Trophoblast cell (in vitro differentiated cells and primary cell): ENCODE measurements around the gene MINPP1.

Source experiments
- DNase-seq, 2 donors: peaks; one replicate each; pipeline ENCODE4 v3.0.0-alpha.2; 2016
- H2AFZ ChIP-seq: 2 replicates; pipeline ENCODE4 v1.6.1; 2013; ENCODE audit warnings: low read length, moderate library complexity, mild to moderate bottlenecking; ENCODE audit not compliant: insufficient read depth, poor library complexity
- H2AK5ac ChIP-seq: 2 replicates; pipeline ENCODE4 v1.6.1; 2013; ENCODE audit warnings: mild to moderate bottlenecking, low read length
- H2BK120ac ChIP-seq: 2 replicates; pipeline ENCODE4 v1.6.1; 2013; ENCODE audit warnings: low read length, mild to moderate bottlenecking, moderate library complexity; ENCODE audit not compliant: insufficient read depth, poor library complexity
- H2BK12ac ChIP-seq: 2 replicates; pipeline ENCODE4 v1.6.1; 2013; ENCODE audit warnings: mild to moderate bottlenecking, low read length, moderate library complexity
- H2BK5ac ChIP-seq: 2 replicates; pipeline ENCODE4 v1.6.1; 2013; ENCODE audit warnings: low read length, low read depth, moderate library complexity, mild to moderate bottlenecking; ENCODE audit not compliant: poor library complexity
- H3K14ac ChIP-seq: 2 replicates; pipeline ENCODE4 v1.6.1; 2013; ENCODE audit warnings: mild to moderate bottlenecking, low read length
- H3K18ac ChIP-seq: 2 replicates; pipeline ENCODE4 v1.6.1; 2013; ENCODE audit warnings: mild to moderate bottlenecking, low read length
- H3K23ac ChIP-seq: 2 replicates; pipeline ENCODE4 v1.6.1; 2013; ENCODE audit warnings: low read length
- H3K27ac ChIP-seq: 2 replicates; pipeline ENCODE4 v1.5.1; 2013; ENCODE audit warnings: low read depth, mild to moderate bottlenecking, inconsistent platforms, low read length, moderate library complexity
- H3K27me3 ChIP-seq: 2 replicates; pipeline ENCODE4 v1.6.1; 2013; ENCODE audit warnings: inconsistent platforms, mild to moderate bottlenecking, low read length, moderate library complexity; ENCODE audit not compliant: insufficient read depth
- H3K36me3 ChIP-seq, 2 experiments: 1 replicate in 1 of 2; 2 replicates in 1 of 2; pipeline ENCODE4 v1.6.1; 2013; ENCODE audit warnings: low read length in 2 of 2, mild to moderate bottlenecking in 2 of 2, moderate library complexity in 1 of 2; ENCODE audit not compliant: insufficient read depth in 2 of 2, control insufficient read depth in 1 of 2
- H3K4ac ChIP-seq: 2 replicates; pipeline ENCODE4 v1.6.1; 2013; ENCODE audit warnings: low read depth, mild to moderate bottlenecking, low read length, moderate library complexity
- H3K4me1 ChIP-seq, 2 experiments: 1 replicate in 1 of 2; 2 replicates in 1 of 2; pipeline ENCODE4 v1.6.1; 2013; ENCODE audit warnings: low read length in 2 of 2, mild to moderate bottlenecking in 2 of 2, moderate library complexity in 1 of 2; ENCODE audit not compliant: insufficient read depth in 2 of 2, control insufficient read depth in 1 of 2
- H3K4me2 ChIP-seq: 2 replicates; pipeline ENCODE4 v1.6.1; 2013; ENCODE audit warnings: inconsistent platforms, mild to moderate bottlenecking, low read length, moderate library complexity
- H3K4me3 ChIP-seq: 2 replicates; pipeline ENCODE4 v1.5.1; 2013; ENCODE audit warnings: mild to moderate bottlenecking, low read depth, low read length, inconsistent platforms
- H3K79me1 ChIP-seq: one replicate; pipeline ENCODE4 v1.6.1; 2013; ENCODE audit warnings: low read length
- H3K79me2 ChIP-seq: 2 replicates; pipeline ENCODE4 v1.6.1; 2013; ENCODE audit warnings: low read length, mild to moderate bottlenecking; ENCODE audit not compliant: control insufficient read depth, insufficient read depth, poor library complexity
- H3K9ac ChIP-seq: 2 replicates; pipeline ENCODE4 v1.6.1; 2013; ENCODE audit warnings: mild to moderate bottlenecking, low read length
- H3K9me3 ChIP-seq: 2 replicates; pipeline ENCODE4 v1.6.1; 2013; ENCODE audit warnings: low read depth, mild to moderate bottlenecking, control low read depth, inconsistent platforms, low read length; ENCODE audit not compliant: insufficient read depth
- H4K12ac ChIP-seq: 2 replicates; pipeline ENCODE4 v1.6.1; 2013; ENCODE audit warnings: low read depth, mild to moderate bottlenecking, low read length, moderate library complexity
- H4K8ac ChIP-seq: 2 replicates; pipeline ENCODE4 v1.6.1; 2013; ENCODE audit warnings: low read depth, mild to moderate bottlenecking, low read length, moderate library complexity
- H4K91ac ChIP-seq: one replicate; pipeline ENCODE4 v1.6.1; 2013; ENCODE audit warnings: low read depth, mild to moderate bottlenecking, low read length, moderate library complexity
- WGBS: extraction: QIAGEN DNeasy Blood & Tissue Kit; methylation state at CpG from one replicate; pipeline ENCODE4 v1.1.7; 2013; ENCODE audit warnings: missing lambda C conversion rate; ENCODE audit not compliant: insufficient read length, insufficient coverage; ENCODE audit errors: extremely low coverage; 5-methylcytosine and 5-hydroxymethylcytosine counted together

The MINPP1 gene

GRCh38 chr10:87598700-87599099, 94.0 kb downstream of the MINPP1 start:
- Histone ChIP-seq H3K4ac (no peak overlapping the region), H2AFZ (no peak overlapping the region), H2AK5ac (no peak overlapping the region), H3K79me2 (no peaks in the 10 kb centered on the region), H3K79me1 (no peaks in the 10 kb centered on the region), H3K18ac (no peak overlapping the region), H2BK12ac (no peak overlapping the region), H3K27ac (no peak overlapping the region), H3K4me2 (no peak overlapping the region), H3K9ac (no peak overlapping the region), H4K91ac (no peak overlapping the region), H3K27me3 (no peaks in the 10 kb centered on the region), H3K23ac (no peak overlapping the region), H2BK5ac (no peak overlapping the region), H3K14ac (no peak overlapping the region), H3K4me3 (no peak overlapping the region), H2BK120ac (no peak overlapping the region), H3K36me3 (no peaks in the 10 kb centered on the region), H3K9me3 (no peaks in the 10 kb centered on the region), H4K12ac (no peak overlapping the region), H3K4me1 (no peaks in the 10 kb centered on the region), H4K8ac (no peak overlapping the region)
- DNase-seq = no peak
- WGBS = no CpG with 5 or more reads among the region's 8 CpGs

- WGBS = no CpG with 5 or more reads among the region's 1 CpG
- Histone ChIP-seq H4K91ac (no peak overlapping the region), H3K4me2 (no peak overlapping the region), H3K4me1 (no peaks in the 10 kb centered on the region), H2AK5ac (no peak overlapping the region), H4K12ac (no peak overlapping the region), H2BK12ac (no peak overlapping the region), H3K23ac (no peak overlapping the region), H3K14ac (no peak overlapping the region), H3K4ac (no peak overlapping the region), H3K27ac (no peak overlapping the region), H3K9me3 (no peaks in the 10 kb centered on the region), H2BK120ac (no peak overlapping the region), H3K79me1 (no peaks in the 10 kb centered on the region), H2BK5ac (no peak overlapping the region), H3K27me3 (no peaks in the 10 kb centered on the region), H3K36me3 (no peaks in the 10 kb centered on the region), H3K79me2 (no peaks in the 10 kb centered on the region), H3K18ac (no peak overlapping the region), H3K4me3 (no peak overlapping the region), H4K8ac (no peak overlapping the region), H2AFZ (no peak overlapping the region), H3K9ac (no peak overlapping the region)
- no peak for DNase-seq
These were observed 95.9 kb downstream of the MINPP1 start for GRCh38 chr10:87600581-87600980.
